Adrenal gland (tissue), 5 donors: Measurements from ENCODE around the gene HCFC1.

Experiments
- CTCF ChIP-seq, 6 experiments: fragments of 450-650 bp in 4 of 6; fragments of 200-600 bp in 2 of 6; sonication (generic) in 1 of 6; IDR thresholded peaks; 1 replicate in 5 of 6; 2 replicates in 1 of 6; pipeline versions ENCODE4 v1.5.1 to v1.8.0; 2016 to 2021; ENCODE audit warnings: antibody characterized with exemption in 6 of 6, mild to moderate bottlenecking in 2 of 6, moderate library complexity in 1 of 6
- POLR2A ChIP-seq, 2 donors: fragments of 450-650 bp; IDR thresholded peaks; one replicate each; pipeline ENCODE4 v1.6.1; 2017; ENCODE audit warnings: antibody characterized with exemption in 2 of 2, mild to moderate bottlenecking in 2 of 2, moderate library complexity in 1 of 2
- donor health status: DM: no; HTN: no; CAD: no.

DNA sequence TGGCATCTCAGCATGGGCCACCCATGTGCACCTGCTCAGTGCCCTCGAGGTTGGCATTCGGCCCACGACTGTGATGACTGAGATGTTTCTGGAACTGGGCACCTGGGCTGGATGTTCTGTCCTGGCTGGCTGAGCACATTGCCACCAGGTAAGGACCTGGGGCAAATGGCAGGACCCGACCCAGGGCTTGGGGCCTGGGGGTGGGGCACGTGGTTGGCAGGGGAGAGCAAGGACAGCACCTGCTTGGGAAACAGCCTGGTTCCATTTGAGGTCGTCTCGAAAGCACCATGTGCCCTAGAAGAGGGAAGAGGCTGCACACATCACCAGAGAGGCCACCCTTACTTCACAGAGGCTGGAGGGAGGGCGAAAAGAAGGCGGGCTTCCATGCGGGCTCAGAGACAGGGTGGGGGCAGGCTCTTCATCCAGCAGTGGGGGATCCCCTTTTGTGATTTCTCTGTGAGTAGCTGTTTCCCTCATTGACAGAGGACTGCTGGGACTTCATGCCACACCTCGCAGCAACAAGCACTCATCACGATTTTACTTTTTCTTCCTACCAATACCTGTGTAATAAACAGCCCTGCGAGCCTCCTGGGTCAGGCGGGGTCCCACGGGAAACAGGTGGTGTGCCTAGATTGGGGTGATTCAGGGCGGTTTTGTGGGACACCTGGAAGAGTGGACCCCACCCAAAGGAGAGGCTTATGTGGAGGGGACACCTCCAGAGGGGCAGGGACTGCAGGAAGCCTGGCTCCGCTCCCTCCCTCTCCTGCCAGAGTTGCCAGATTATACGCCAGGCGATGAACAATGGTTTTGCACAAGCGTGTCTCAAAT, 12.9 kb upstream of the HCFC1 start:
- no peak for TF ChIP-seq POLR2A (IDR thresholded peaks at IDR 0.05)
- TF ChIP-seq CTCF (IDR thresholded peaks at IDR 0.05): no peak
